B cell (primary cell): Measurements from ENCODE around the gene CFLAR. TPM values are rescaled to one million over a fixed set of nuclear protein-coding genes. Genes with fewer than 3 reads are reported as not detected.

Experiments
- ATAC-seq: fragments of 200-7000 bp; cut with Tn5 transposase; one replicate; pipeline ENCODE4 v1.10.0; 2021; ENCODE audit warnings: low read depth, mild to moderate bottlenecking, moderate number of reproducible peaks, moderate library complexity
- CTCF ChIA-PET: fragments of 350-600 bp; sonication (Branson Sonifier 250); formaldehyde crosslinking; loops from one replicate; lab custom pipeline; 2021; ENCODE audit warnings: antibody characterized with exemption, inconsistent platforms; lab: Charles Lee
- POLR2A ChIA-PET: fragments of 350-600 bp; sonication (Branson Sonifier 250); formaldehyde crosslinking; loops from one replicate; lab custom pipeline; 2021; ENCODE audit warnings: antibody characterized with exemption; lab: Charles Lee
- DNase-seq: peaks from one replicate; pipeline ENCODE4 v3.0.0; 2013
- H2AFZ ChIP-seq: 2 replicates; pipeline ENCODE4 v1.6.1; 2012; ENCODE audit warnings: mild to moderate bottlenecking, low read depth, low read length; ENCODE audit not compliant: insufficient read depth, poor library complexity, severe bottlenecking
- H3K27ac ChIP-seq, 2 donors: 1 replicate in 1 of 2; 2 replicates in 1 of 2; pipeline ENCODE4 v1.5.1; 2012 to 2013; ENCODE audit warnings: low read length in 2 of 2, mild to moderate bottlenecking in 2 of 2, moderate library complexity in 1 of 2
- H3K27me3 ChIP-seq, 4 experiments: fragments of 200-600 bp in 1 of 4; sonication (generic) in 1 of 4; replicated peaks in 1 of 4; 1 replicate in 2 of 4; 2 replicates in 2 of 4; pipeline versions ENCODE4 v1.6.1 to v1.7.0; 2013 to 2016; ENCODE audit warnings: low read length in 3 of 4, mild to moderate bottlenecking in 2 of 4, mixed read lengths in 1 of 4, moderate library complexity in 1 of 4; ENCODE audit not compliant: insufficient read depth in 4 of 4, control insufficient read depth in 3 of 4; ENCODE audit errors: control extremely low read depth in 1 of 4
- H3K36me3 ChIP-seq, 2 experiments: replicated peaks in 1 of 2; 1 replicate in 1 of 2; 2 replicates in 1 of 2; pipeline versions ENCODE4 v1.6.1 to v1.7.1; 2013; ENCODE audit warnings: low read length in 1 of 2; ENCODE audit not compliant: insufficient read depth in 2 of 2, control insufficient read depth in 1 of 2; ENCODE audit errors: control extremely low read depth in 1 of 2, extremely low read depth in 1 of 2
- H3K4me1 ChIP-seq, 2 donors: fragments of 200-600 bp in 1 of 2; sonication (generic) in 1 of 2; 1 replicate in 1 of 2; 2 replicates in 1 of 2; pipeline versions ENCODE4 v1.5.1 to v1.6.1; 2013 to 2017; ENCODE audit warnings: low read length in 2 of 2; ENCODE audit not compliant: control insufficient read depth in 2 of 2, insufficient read depth in 2 of 2
- H3K4me2 ChIP-seq: replicated peaks from 2 replicates; pipeline ENCODE3; 2012; ENCODE audit warnings: mild to moderate bottlenecking, low read depth, low read length; ENCODE audit not compliant: poor library complexity, severe bottlenecking
- H3K4me3 ChIP-seq, 5 experiments: fragments of 200-600 bp in 1 of 5; sonication (generic) in 1 of 5; 1 replicate in 3 of 5; 2 replicates in 2 of 5; pipeline versions ENCODE4 v1.5.1 to v1.7.0; 2011 to 2016; ENCODE audit warnings: low read length in 4 of 5, mild to moderate bottlenecking in 4 of 5, low read depth in 2 of 5, control low read depth in 1 of 5, moderate library complexity in 1 of 5; ENCODE audit not compliant: insufficient read depth in 1 of 5; ENCODE audit errors: control extremely low read depth in 1 of 5, extremely low read depth in 1 of 5
- H3K79me2 ChIP-seq: fragments of 200-600 bp; sonication (generic); one replicate; pipeline ENCODE4 v1.6.0; 2016; ENCODE audit warnings: low read length; ENCODE audit not compliant: control insufficient read depth, insufficient read depth
- H3K9ac ChIP-seq: fragments of 200-600 bp; sonication (generic); 2 replicates; pipeline ENCODE4 v1.6.1; 2017; ENCODE audit warnings: mild to moderate bottlenecking, low read length, moderate library complexity
- H3K9me3 ChIP-seq, 3 donors: one replicate each; pipeline versions ENCODE4 v1.6.1 to v1.7.1; 2013; ENCODE audit warnings: low read length in 2 of 3; ENCODE audit not compliant: control insufficient read depth in 2 of 3, insufficient read depth in 1 of 3; ENCODE audit errors: control extremely low read depth in 1 of 3
- H4K20me1 ChIP-seq: 2 replicates; pipeline ENCODE4 v1.6.0; 2012; ENCODE audit warnings: mild to moderate bottlenecking, low read length; ENCODE audit not compliant: insufficient read depth, control insufficient read depth, poor library complexity, severe bottlenecking
- H3K27ac Mint-ChIP-seq: one replicate; pipeline ENCODE4 v1.8.0; 2021; ENCODE audit warnings: mixed read lengths
- H3K27me3 Mint-ChIP-seq: one replicate; pipeline ENCODE4 v1.8.0; 2021; ENCODE audit warnings: mixed read lengths
- H3K4me1 Mint-ChIP-seq: one replicate; pipeline ENCODE4 v1.8.0; 2021; ENCODE audit warnings: mixed read lengths
- H3K4me3 Mint-ChIP-seq: one replicate; pipeline ENCODE4 v1.8.0; 2021; ENCODE audit warnings: mixed read lengths
- H3K9me3 Mint-ChIP-seq: one replicate; pipeline ENCODE4 v1.8.0; 2022; ENCODE audit warnings: mixed read lengths; ENCODE audit not compliant: insufficient read depth
- EZH2 ChIP-seq: IDR thresholded peaks from 2 replicates; pipeline ENCODE4 v1.6.1; 2012; ENCODE audit warnings: borderline replicate concordance, low read depth, mild to moderate bottlenecking, moderate library complexity, low read length; ENCODE audit not compliant: insufficient read depth, poor library complexity, severe bottlenecking
- WGBS: methylation state at CpG from one replicate; pipeline ENCODE4 v1.1.5; 2013; ENCODE audit warnings: missing lambda C conversion rate; ENCODE audit not compliant: insufficient coverage; 5-methylcytosine and 5-hydroxymethylcytosine counted together
- intact Hi-C: fragments of 100-400 bp; cut with micrococcal nuclease; formaldehyde crosslinking; loops from one replicate; pipeline ENCODE4 v1.10.0; 2022
- polyA plus RNA-seq: library from polyadenylated mRNA; depleted of rRNA; stranded (reverse); fragments of >200 nt; gene quantifications from 2 replicates; pipeline ENCODE4 v1.2.3, GENCODE V29; 2012
- total RNA-seq, 2 donors: library from RNA; stranded (reverse); fragments of 120-200 nt in 1 of 2; gene quantifications; 1 replicate in 1 of 2; 2 replicates in 1 of 2; pipeline versions ENCODE4 v1.2.3 to v1.2.4, GENCODE V29; 2013 to 2022
- TF ChIP-seq, protein P1 (sequence below): fragments of 200-600 bp; IDR thresholded peaks from one replicate; pipeline ENCODE4 v1.8.0; 2022; ENCODE audit warnings: antibody characterized with exemption, mild to moderate bottlenecking

The CFLAR gene
- total and polyA plus RNA-seq, 2 donors (not counting 1 experiment from before 2014, with no cell fraction given), result 58.4 to 216 TPM

DNA sequence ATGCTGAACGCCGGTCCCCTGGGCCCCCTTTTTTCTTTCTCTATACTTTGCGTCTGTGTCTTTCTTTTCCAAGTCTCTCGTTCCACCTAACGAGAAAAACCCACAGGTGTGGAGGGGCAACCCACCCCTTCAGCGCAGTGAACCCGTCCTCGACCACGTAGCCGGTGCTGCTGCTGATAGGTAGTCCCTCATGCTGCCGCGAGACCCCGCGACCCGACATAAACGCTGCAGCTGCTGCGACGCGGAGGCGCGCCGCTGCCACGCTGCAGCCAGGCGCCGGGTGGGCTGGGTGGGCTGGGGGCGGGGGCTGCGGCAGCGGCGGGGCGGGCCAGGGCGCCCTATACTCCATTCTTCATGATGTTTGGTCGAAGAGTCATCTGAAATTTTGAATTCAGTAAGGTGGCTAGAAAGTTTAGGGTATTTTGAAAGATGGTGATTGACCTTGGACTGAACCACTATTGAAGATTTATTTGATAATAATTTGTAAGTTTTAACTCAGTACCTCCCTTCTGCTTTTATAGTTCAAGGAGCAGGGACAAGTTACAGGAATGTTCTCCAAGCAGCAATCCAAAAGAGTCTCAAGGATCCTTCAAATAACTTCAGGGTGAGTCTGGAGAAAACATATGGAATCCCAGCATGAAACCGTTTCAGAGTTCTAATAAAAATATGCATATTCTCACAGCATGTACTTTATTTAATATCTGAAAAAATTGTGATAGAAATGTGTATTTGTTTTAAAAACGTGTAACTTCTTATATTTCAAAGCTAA is 24.1 kb downstream of the CFLAR start:
- Histone ChIP-seq H3K27ac (no peak overlapping the region), H3K27me3 (no peaks in the 10 kb centered on the region), H4K20me1 (no peaks in the 10 kb centered on the region), H3K79me2 (peaks cover 23% of the 10 kb centered on the region), H3K9me3 (no peaks in the 10 kb centered on the region), H3K9ac (no peak overlapping the region), H3K4me3 (no peak overlapping the region), H3K4me1 (no peaks in the 10 kb centered on the region), H3K4me2 (no peak overlapping the region), H2AFZ (no peak overlapping the region), H3K36me3 (peaks cover 19 to 63% of the 10 kb centered on the region in 2 experiments)
- ChIA-PET CTCF (no interaction called here), POLR2A (no interaction called here)
- DNase-seq (no peak), ATAC-seq (no peak)
- TF ChIP-seq, protein P1, sequence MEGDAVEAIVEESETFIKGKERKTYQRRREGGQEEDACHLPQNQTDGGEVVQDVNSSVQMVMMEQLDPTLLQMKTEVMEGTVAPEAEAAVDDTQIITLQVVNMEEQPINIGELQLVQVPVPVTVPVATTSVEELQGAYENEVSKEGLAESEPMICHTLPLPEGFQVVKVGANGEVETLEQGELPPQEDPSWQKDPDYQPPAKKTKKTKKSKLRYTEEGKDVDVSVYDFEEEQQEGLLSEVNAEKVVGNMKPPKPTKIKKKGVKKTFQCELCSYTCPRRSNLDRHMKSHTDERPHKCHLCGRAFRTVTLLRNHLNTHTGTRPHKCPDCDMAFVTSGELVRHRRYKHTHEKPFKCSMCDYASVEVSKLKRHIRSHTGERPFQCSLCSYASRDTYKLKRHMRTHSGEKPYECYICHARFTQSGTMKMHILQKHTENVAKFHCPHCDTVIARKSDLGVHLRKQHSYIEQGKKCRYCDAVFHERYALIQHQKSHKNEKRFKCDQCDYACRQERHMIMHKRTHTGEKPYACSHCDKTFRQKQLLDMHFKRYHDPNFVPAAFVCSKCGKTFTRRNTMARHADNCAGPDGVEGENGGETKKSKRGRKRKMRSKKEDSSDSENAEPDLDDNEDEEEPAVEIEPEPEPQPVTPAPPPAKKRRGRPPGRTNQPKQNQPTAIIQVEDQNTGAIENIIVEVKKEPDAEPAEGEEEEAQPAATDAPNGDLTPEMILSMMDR, result no peak
- no peak for TF ChIP-seq EZH2
- H3K4me3 Mint-ChIP-seq, result no peak overlapping the region
- intact Hi-C loops, result no loop called here
- H3K4me1 Mint-ChIP-seq, result peaks cover 17% of the 10 kb centered on the region
- H3K9me3 Mint-ChIP-seq, result no peaks in the 10 kb centered on the region
- 96% methylated on average over 24 of the region's 34 CpGs for WGBS
- H3K27ac Mint-ChIP-seq, result no peak overlapping the region
- H3K27me3 Mint-ChIP-seq, result no peaks in the 10 kb centered on the region
